ENCODE results near the gene CCDC191.

CCDC191 gene

GRCh38 chr3:114033721-114034120 is 22.6 kb downstream of the CCDC191 start:
- no peak overlapping the region for H3K4me3 ChIP-seq (ENCODE audit: low read length)
- no peak for TF ChIP-seq ZNF274 (IDR thresholded peaks at IDR 0.05; ENCODE audit: low read depth, low read length)

GRCh38 chr3:114026331-114026730 is 30.0 kb downstream of the CCDC191 start:
- TF ChIP-seq ZNF274 (IDR thresholded peaks at IDR 0.05; ENCODE audit: low read depth, low read length): no peak
- no peak overlapping the region for H3K4me3 ChIP-seq (ENCODE audit: low read length)

- TF ChIP-seq ZNF274 (IDR thresholded peaks at IDR 0.05; ENCODE audit: low read depth, low read length): no peak
- H3K4me3 ChIP-seq (ENCODE audit: low read length): no peak overlapping the region
Measured at GRCh38 chr3:114025451-114025850, 30.9 kb downstream of the CCDC191 start.

- H3K4me3 ChIP-seq (ENCODE audit: low read length): no peak overlapping the region
- TF ChIP-seq ZNF274 (IDR thresholded peaks at IDR 0.05; ENCODE audit: low read depth, low read length): no peak
Measured at GRCh38 chr3:114022145-114022802, 34.1 kb downstream of the CCDC191 start.

GRCh38 chr3:114020907-114021306 is 35.4 kb downstream of the CCDC191 start:
- TF ChIP-seq ZNF274 (IDR thresholded peaks at IDR 0.05; ENCODE audit: low read depth, low read length): no peak

GRCh38 chr3:114019486-114019885 is 36.8 kb downstream of the CCDC191 start:
- H3K4me3 ChIP-seq (ENCODE audit: low read length): no peak overlapping the region
- TF ChIP-seq ZNF274 (IDR thresholded peaks at IDR 0.05; ENCODE audit: low read depth, low read length): no peak

More at GRCh38 chr3:114020907-114021306, 35.4 kb downstream of the CCDC191 start:
- H3K4me3 ChIP-seq (ENCODE audit: low read length): no peak overlapping the region

GRCh38 chr3:114014211-114014610 is 42.1 kb downstream of the CCDC191 start:
- H3K4me3 ChIP-seq (ENCODE audit: low read length): no peak overlapping the region
- TF ChIP-seq ZNF274 (IDR thresholded peaks at IDR 0.05; ENCODE audit: low read depth, low read length): no peak

- no peak overlapping the region for H3K4me3 ChIP-seq (ENCODE audit: low read length)
- no peak for TF ChIP-seq ZNF274 (IDR thresholded peaks at IDR 0.05; ENCODE audit: low read depth, low read length)
Measured at GRCh38 chr3:114011059-114011797, 45.1 kb downstream of the CCDC191 start.

- TF ChIP-seq ZNF274 (IDR thresholded peaks at IDR 0.05; ENCODE audit: low read depth, low read length): no peak
- no peak overlapping the region for H3K4me3 ChIP-seq (ENCODE audit: low read length)
Measured at GRCh38 chr3:114005481-114005880, 50.8 kb downstream of the CCDC191 start.

GRCh38 chr3:113985541-113985940 is 70.8 kb downstream of the CCDC191 start:
- H3K4me3 ChIP-seq (ENCODE audit: low read length): no peak overlapping the region
- no peak for TF ChIP-seq ZNF274 (IDR thresholded peaks at IDR 0.05; ENCODE audit: low read depth, low read length)

GRCh38 chr3:113983544-113983943 is 72.8 kb downstream of the CCDC191 start:
- no peak for TF ChIP-seq ZNF274 (IDR thresholded peaks at IDR 0.05; ENCODE audit: low read depth, low read length)
- H3K4me3 ChIP-seq (ENCODE audit: low read length): no peak overlapping the region

- H3K4me3 ChIP-seq (ENCODE audit: low read length): no peak overlapping the region
- no peak for TF ChIP-seq ZNF274 (IDR thresholded peaks at IDR 0.05; ENCODE audit: low read depth, low read length)
Measured at GRCh38 chr3:113981803-113982202, 74.5 kb downstream of the CCDC191 start.

- TF ChIP-seq ZNF274 (IDR thresholded peaks at IDR 0.05; ENCODE audit: low read depth, low read length): no peak
- H3K4me3 ChIP-seq (ENCODE audit: low read length): no peak overlapping the region
Measured at GRCh38 chr3:113979916-113980315, 76.4 kb downstream of the CCDC191 start.

- H3K4me3 ChIP-seq (ENCODE audit: low read length): no peak overlapping the region
- TF ChIP-seq ZNF274 (IDR thresholded peaks at IDR 0.05; ENCODE audit: low read depth, low read length): no peak
Measured at GRCh38 chr3:113977822-113978221, 78.5 kb downstream of the CCDC191 start.

- H3K4me3 ChIP-seq (ENCODE audit: low read length): no peak overlapping the region
- TF ChIP-seq ZNF274 (IDR thresholded peaks at IDR 0.05; ENCODE audit: low read depth, low read length): no peak
Measured at GRCh38 chr3:113968986-113969385, 87.3 kb downstream of the CCDC191 start.

Measured in GM08714 (cell line).